Testis (tissue), 2 donors: ENCODE data around the gene RGMA.

ENCODE experiments used
- POLR2A ChIP-seq: fragments of 450-650 bp; IDR thresholded peaks from one replicate; pipeline ENCODE4 v1.6.1; 2017; ENCODE audit warnings: antibody characterized with exemption, mild to moderate bottlenecking, moderate library complexity
- TF ChIP-seq, protein P1 (sequence below), 3 experiments: fragments of 450-650 bp in 2 of 3; fragments of 200-600 bp in 1 of 3; sonication (generic) in 1 of 3; IDR thresholded peaks; one replicate each; pipeline ENCODE4 v1.5.1; 2016 to 2019; ENCODE audit warnings: antibody characterized with exemption in 3 of 3, mild to moderate bottlenecking in 2 of 3, moderate library complexity in 1 of 3

DNA sequence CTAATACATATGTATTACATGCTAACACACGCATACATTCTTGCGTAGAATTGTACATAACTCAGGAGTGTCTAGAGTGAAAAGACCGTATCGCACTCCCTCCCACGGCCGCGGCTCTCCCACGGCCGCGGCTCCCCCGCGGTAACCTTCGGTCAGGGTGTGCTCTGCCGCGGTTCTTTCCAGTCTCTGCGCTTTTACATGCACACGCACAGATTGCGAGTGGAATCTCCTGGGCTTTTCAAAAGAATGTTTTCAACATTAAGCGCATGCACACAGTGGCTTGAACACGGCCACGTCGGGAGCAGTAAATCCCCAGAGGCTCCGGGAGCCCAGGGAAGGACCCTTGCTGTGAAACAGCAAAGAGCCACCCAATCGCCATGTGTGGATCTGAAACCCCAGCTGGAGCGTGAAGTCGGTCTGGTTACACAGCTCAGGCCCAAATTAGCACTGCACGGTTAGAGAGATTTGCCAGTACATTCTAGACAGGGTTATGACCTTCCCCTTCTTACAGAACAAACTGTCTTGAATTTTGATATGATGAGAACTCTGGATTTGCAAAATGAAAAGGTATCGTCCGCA, 805 bp upstream of the RGMA start:
- TF ChIP-seq, protein P1, sequence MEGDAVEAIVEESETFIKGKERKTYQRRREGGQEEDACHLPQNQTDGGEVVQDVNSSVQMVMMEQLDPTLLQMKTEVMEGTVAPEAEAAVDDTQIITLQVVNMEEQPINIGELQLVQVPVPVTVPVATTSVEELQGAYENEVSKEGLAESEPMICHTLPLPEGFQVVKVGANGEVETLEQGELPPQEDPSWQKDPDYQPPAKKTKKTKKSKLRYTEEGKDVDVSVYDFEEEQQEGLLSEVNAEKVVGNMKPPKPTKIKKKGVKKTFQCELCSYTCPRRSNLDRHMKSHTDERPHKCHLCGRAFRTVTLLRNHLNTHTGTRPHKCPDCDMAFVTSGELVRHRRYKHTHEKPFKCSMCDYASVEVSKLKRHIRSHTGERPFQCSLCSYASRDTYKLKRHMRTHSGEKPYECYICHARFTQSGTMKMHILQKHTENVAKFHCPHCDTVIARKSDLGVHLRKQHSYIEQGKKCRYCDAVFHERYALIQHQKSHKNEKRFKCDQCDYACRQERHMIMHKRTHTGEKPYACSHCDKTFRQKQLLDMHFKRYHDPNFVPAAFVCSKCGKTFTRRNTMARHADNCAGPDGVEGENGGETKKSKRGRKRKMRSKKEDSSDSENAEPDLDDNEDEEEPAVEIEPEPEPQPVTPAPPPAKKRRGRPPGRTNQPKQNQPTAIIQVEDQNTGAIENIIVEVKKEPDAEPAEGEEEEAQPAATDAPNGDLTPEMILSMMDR (IDR thresholded peaks at IDR 0.05), result no peak
- TF ChIP-seq POLR2A, result no peak
